Measurements from ENCODE around the gene PEX11A.

The PEX11A gene

GRCh38 chr15:89646416-89647141 is 44.0 kb downstream of the PEX11A start:
- Histone ChIP-seq H3K27ac (ENCODE audit: low read depth, low read length) (no peak overlapping the region), H3K4me3 (ENCODE audit: low read depth, low read length) (no peak overlapping the region), H3K9me3 (ENCODE audit: control insufficient read depth, insufficient read depth, low read length) (no peaks in the 10 kb centered on the region), H3K27me3 (ENCODE audit: control insufficient read depth, insufficient read depth, low read length) (no peaks in the 10 kb centered on the region), H3K4me1 (ENCODE audit: control insufficient read depth, insufficient read depth, low read length) (no peaks in the 10 kb centered on the region), H3K9ac (ENCODE audit: low read depth, low read length) (no peak overlapping the region), H3K36me3 (ENCODE audit: control insufficient read depth, insufficient read depth, low read length) (peaks cover 54% of the 10 kb centered on the region)

- Histone ChIP-seq H3K4me1 (ENCODE audit: control insufficient read depth, insufficient read depth, low read length) (no peaks in the 10 kb centered on the region), H3K27me3 (ENCODE audit: control insufficient read depth, insufficient read depth, low read length) (no peaks in the 10 kb centered on the region), H3K27ac (ENCODE audit: low read depth, low read length) (no peak overlapping the region), H3K9ac (ENCODE audit: low read depth, low read length) (no peak overlapping the region), H3K4me3 (ENCODE audit: low read depth, low read length) (no peak overlapping the region), H3K9me3 (ENCODE audit: control insufficient read depth, insufficient read depth, low read length) (no peaks in the 10 kb centered on the region), H3K36me3 (ENCODE audit: control insufficient read depth, insufficient read depth, low read length) (peaks cover 59% of the 10 kb centered on the region)
Observed at GRCh38 chr15:89645680-89646079, 44.9 kb downstream of the PEX11A start.

- Histone ChIP-seq H3K4me1 (ENCODE audit: control insufficient read depth, insufficient read depth, low read length) (no peaks in the 10 kb centered on the region), H3K36me3 (ENCODE audit: control insufficient read depth, insufficient read depth, low read length) (peaks cover 58% of the 10 kb centered on the region)
Observed at GRCh38 chr15:89642106-89642505, 48.4 kb downstream of the PEX11A start.

GRCh38 chr15:89641053-89641452 is 49.5 kb downstream of the PEX11A start:
- H3K27ac ChIP-seq (ENCODE audit: low read depth, low read length), result no peak overlapping the region
- H3K4me1 ChIP-seq (ENCODE audit: control insufficient read depth, insufficient read depth, low read length), result no peaks in the 10 kb centered on the region
- H3K27me3 ChIP-seq (ENCODE audit: control insufficient read depth, insufficient read depth, low read length), result no peaks in the 10 kb centered on the region
- no peak overlapping the region for H3K9ac ChIP-seq (ENCODE audit: low read depth, low read length)
- H3K36me3 ChIP-seq (ENCODE audit: control insufficient read depth, insufficient read depth, low read length), result peaks cover 50% of the 10 kb centered on the region
- no peak overlapping the region for H3K4me3 ChIP-seq (ENCODE audit: low read depth, low read length)
- H3K9me3 ChIP-seq (ENCODE audit: control insufficient read depth, insufficient read depth, low read length), result no peaks in the 10 kb centered on the region

More at GRCh38 chr15:89642106-89642505, 48.4 kb downstream of the PEX11A start:
- H3K27me3 ChIP-seq (ENCODE audit: control insufficient read depth, insufficient read depth, low read length), result no peaks in the 10 kb centered on the region
- no peak overlapping the region for H3K9ac ChIP-seq (ENCODE audit: low read depth, low read length)
- H3K27ac ChIP-seq (ENCODE audit: low read depth, low read length), result no peak overlapping the region
- no peak overlapping the region for H3K4me3 ChIP-seq (ENCODE audit: low read depth, low read length)
- no peaks in the 10 kb centered on the region for H3K9me3 ChIP-seq (ENCODE audit: control insufficient read depth, insufficient read depth, low read length)

- no peak overlapping the region for H3K9ac ChIP-seq (ENCODE audit: low read depth, low read length)
Observed at GRCh38 chr15:89640245-89640644, 50.3 kb downstream of the PEX11A start.

GRCh38 chr15:89633585-89633984 is 57.0 kb downstream of the PEX11A start:
- H3K9ac ChIP-seq (ENCODE audit: low read depth, low read length), result no peak overlapping the region
- peaks cover 15% of the 10 kb centered on the region for H3K9me3 ChIP-seq (ENCODE audit: control insufficient read depth, insufficient read depth, low read length)
- no peak overlapping the region for H3K27ac ChIP-seq (ENCODE audit: low read depth, low read length)
- no peak overlapping the region; the same call in 1 of the 2 replicates for H3K4me3 ChIP-seq (ENCODE audit: low read depth, low read length)
- H3K4me1 ChIP-seq (ENCODE audit: control insufficient read depth, insufficient read depth, low read length), result no peaks in the 10 kb centered on the region
- no peaks in the 10 kb centered on the region for H3K27me3 ChIP-seq (ENCODE audit: control insufficient read depth, insufficient read depth, low read length)
- H3K36me3 ChIP-seq (ENCODE audit: control insufficient read depth, insufficient read depth, low read length), result peaks cover 49% of the 10 kb centered on the region

More at GRCh38 chr15:89640245-89640644, 50.3 kb downstream of the PEX11A start:
- Histone ChIP-seq H3K9me3 (ENCODE audit: control insufficient read depth, insufficient read depth, low read length) (no peaks in the 10 kb centered on the region), H3K27ac (ENCODE audit: low read depth, low read length) (no peak overlapping the region), H3K4me3 (ENCODE audit: low read depth, low read length) (no peak overlapping the region), H3K36me3 (ENCODE audit: control insufficient read depth, insufficient read depth, low read length) (peaks cover 42% of the 10 kb centered on the region), H3K4me1 (ENCODE audit: control insufficient read depth, insufficient read depth, low read length) (no peaks in the 10 kb centered on the region), H3K27me3 (ENCODE audit: control insufficient read depth, insufficient read depth, low read length) (no peaks in the 10 kb centered on the region)

GRCh38 chr15:89632563-89633430 is 57.8 kb downstream of the PEX11A start:
- H3K36me3 ChIP-seq (ENCODE audit: control insufficient read depth, insufficient read depth, low read length), result peaks cover 57% of the 10 kb centered on the region
- H3K27me3 ChIP-seq (ENCODE audit: control insufficient read depth, insufficient read depth, low read length), result no peaks in the 10 kb centered on the region
- H3K27ac ChIP-seq (ENCODE audit: low read depth, low read length), result no peak overlapping the region
- H3K4me1 ChIP-seq (ENCODE audit: control insufficient read depth, insufficient read depth, low read length), result no peaks in the 10 kb centered on the region
- peaks cover 15% of the 10 kb centered on the region for H3K9me3 ChIP-seq (ENCODE audit: control insufficient read depth, insufficient read depth, low read length)
- no peak overlapping the region for H3K4me3 ChIP-seq (ENCODE audit: low read depth, low read length)
- no peak overlapping the region for H3K9ac ChIP-seq (ENCODE audit: low read depth, low read length)

GRCh38 chr15:89631902-89632264 is 58.7 kb downstream of the PEX11A start:
- no peaks in the 10 kb centered on the region for H3K27me3 ChIP-seq (ENCODE audit: control insufficient read depth, insufficient read depth, low read length)
- H3K4me1 ChIP-seq (ENCODE audit: control insufficient read depth, insufficient read depth, low read length), result no peaks in the 10 kb centered on the region
- peaks cover 66% of the 10 kb centered on the region for H3K36me3 ChIP-seq (ENCODE audit: control insufficient read depth, insufficient read depth, low read length)
- H3K9me3 ChIP-seq (ENCODE audit: control insufficient read depth, insufficient read depth, low read length), result peaks cover 15% of the 10 kb centered on the region
- no peak overlapping the region for H3K27ac ChIP-seq (ENCODE audit: low read depth, low read length)
- H3K9ac ChIP-seq (ENCODE audit: low read depth, low read length), result no peak overlapping the region
- no peak overlapping the region for H3K4me3 ChIP-seq (ENCODE audit: low read depth, low read length)
